ENCODE results near the gene FAM78A.
"Not testable (repeated sequence)": the region's sequence is repeated elsewhere in the genome, so short reads cannot be mapped to it uniquely, and the experiment has no call there.

Gene FAM78A

DNA sequence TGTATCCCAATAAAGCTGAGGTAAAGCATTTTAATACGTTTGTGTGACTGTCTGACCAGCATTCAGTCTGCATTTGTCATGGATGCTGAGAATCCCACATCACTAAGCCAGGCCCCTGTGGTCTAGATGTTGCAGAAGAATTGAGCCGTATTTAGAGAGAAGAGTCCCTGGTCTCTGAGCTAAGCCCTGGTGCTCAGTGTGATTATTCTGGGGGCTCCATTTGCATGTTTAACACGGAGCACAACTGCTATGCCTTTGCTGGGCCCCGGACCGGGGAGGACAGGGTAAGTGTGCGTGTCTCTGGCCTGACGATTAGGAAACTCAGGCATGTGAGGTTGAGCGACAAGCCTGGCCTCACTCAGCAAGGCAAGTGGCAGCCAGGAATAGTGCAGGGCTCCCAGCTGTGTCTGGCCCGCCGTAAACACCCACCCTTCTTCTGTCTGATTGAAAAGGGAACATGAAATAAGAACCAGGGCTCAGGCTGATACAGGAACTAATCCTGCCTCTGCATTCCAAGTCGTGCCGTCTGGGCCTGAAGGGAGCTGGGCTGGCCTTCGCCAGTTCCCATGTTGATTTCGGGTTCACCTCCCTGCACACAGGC, 22.3 kb downstream of the FAM78A start:
- TF ChIP-seq, protein P1, sequence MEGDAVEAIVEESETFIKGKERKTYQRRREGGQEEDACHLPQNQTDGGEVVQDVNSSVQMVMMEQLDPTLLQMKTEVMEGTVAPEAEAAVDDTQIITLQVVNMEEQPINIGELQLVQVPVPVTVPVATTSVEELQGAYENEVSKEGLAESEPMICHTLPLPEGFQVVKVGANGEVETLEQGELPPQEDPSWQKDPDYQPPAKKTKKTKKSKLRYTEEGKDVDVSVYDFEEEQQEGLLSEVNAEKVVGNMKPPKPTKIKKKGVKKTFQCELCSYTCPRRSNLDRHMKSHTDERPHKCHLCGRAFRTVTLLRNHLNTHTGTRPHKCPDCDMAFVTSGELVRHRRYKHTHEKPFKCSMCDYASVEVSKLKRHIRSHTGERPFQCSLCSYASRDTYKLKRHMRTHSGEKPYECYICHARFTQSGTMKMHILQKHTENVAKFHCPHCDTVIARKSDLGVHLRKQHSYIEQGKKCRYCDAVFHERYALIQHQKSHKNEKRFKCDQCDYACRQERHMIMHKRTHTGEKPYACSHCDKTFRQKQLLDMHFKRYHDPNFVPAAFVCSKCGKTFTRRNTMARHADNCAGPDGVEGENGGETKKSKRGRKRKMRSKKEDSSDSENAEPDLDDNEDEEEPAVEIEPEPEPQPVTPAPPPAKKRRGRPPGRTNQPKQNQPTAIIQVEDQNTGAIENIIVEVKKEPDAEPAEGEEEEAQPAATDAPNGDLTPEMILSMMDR (IDR thresholded peaks at IDR 0.05; ENCODE audit: low read depth, low read length) = no peak
- DNase-seq (ENCODE audit: extremely low read depth, low read depth) = no peak

DNA sequence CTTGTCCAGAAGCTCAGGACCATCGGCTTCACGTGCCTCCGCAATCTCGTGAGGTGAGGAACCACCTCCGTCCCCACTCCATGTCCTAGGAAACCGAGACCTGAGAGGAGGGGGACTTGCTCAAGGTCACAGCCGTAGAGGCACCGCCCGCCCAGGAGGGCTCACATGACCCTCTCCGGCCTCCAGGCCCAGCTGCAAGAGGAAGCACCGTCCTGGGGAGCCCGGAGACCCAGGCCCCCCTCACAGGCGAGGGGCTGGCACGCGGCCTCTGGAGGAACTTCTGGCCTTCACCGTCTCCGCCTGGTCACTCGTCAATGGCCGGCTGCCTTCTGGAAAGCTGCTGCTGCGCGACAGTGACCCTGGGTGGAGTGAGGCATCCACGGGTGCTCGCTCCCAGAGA, 24.2 kb downstream of the FAM78A start:
- no peak for DNase-seq (ENCODE audit: extremely low read depth, low read depth)
- TF ChIP-seq, protein P1 (IDR thresholded peaks at IDR 0.05; ENCODE audit: low read depth, low read length) = no peak

DNA sequence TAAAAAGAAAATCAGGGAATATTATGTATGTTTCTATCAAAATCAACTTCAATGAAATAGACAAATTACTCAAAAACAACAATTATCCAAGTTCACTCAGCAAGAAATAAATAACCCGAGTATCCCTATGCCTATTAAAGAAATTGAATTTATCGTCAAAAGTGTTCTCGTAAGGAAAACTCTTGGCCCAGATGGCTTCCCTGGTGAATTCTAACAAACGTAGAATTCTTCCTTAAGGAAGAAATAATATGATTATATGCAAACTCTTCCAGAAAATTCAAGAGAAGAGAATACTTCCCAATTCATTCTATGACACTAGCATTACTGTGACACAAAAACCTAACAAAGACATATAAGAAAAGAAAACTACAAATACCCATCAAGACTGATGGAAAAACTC, 29.7 kb downstream of the FAM78A start:
- DNase-seq (ENCODE audit: extremely low read depth, low read depth) = no peak
- TF ChIP-seq, protein P1 (IDR thresholded peaks at IDR 0.05; ENCODE audit: low read depth, low read length) = no peak

DNA sequence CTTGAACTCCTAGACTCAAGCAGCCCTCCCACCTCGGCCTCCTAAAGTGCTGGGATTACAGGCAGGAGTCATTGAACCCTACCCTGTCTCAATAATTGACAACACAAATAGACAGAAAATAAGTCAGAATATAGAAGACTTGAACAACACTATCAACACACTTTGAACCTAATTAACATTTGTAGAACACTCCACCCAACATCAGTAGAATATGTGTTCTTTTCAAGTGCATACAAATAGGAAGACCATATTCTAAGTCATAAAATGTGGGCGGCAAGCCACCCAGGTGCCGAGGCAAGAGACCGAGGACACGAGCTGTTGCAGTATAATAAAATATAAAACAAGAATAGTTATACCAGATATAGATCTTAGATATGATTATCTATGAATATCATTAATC, 32.0 kb downstream of the FAM78A start:
- DNase-seq (ENCODE audit: extremely low read depth, low read depth) = not testable (repeated sequence)

DNA sequence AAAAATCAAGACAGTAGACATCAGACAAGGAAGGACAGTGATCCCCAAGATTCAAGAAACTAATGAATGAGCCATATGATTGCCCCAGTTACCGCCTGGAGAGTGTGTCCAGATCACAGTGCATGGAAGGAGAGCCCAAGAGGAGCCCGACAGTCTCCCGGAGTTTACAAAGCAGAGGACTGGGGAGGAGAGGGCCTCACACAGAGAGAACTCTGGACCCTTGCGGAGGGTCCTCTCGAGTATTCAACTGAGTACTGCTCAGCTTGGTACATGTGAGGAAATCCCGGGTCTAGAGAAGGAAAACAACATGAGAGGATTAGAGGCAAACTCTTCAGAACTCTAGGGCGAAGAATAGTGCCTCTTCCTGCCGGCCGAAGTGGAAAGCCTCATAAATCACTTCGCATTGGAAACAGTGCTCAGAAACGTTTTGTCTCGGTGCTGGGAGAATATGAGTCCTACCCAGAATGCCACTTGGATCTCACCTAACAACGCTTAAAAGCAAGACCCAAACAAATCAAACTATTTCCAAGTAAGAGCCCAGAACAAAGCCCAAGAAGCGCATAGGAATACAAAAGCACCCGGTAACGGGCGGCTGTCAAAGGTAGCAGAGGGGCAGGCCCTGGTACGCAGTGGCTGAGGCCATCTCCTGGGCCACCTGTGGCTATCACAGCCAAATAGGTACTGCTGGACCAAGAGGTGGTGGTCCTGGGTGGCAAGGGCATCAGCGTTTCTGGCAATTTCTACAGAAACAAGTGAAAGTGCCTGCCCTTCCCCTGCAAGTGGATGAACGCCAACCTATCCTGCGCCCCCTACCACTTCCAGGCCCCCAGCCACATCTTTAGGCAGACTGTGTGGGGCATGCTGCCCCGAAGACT, 36.0 kb downstream of the FAM78A start:
- TF ChIP-seq, protein P1 (IDR thresholded peaks at IDR 0.05; ENCODE audit: low read depth, low read length) = no peak

DNA sequence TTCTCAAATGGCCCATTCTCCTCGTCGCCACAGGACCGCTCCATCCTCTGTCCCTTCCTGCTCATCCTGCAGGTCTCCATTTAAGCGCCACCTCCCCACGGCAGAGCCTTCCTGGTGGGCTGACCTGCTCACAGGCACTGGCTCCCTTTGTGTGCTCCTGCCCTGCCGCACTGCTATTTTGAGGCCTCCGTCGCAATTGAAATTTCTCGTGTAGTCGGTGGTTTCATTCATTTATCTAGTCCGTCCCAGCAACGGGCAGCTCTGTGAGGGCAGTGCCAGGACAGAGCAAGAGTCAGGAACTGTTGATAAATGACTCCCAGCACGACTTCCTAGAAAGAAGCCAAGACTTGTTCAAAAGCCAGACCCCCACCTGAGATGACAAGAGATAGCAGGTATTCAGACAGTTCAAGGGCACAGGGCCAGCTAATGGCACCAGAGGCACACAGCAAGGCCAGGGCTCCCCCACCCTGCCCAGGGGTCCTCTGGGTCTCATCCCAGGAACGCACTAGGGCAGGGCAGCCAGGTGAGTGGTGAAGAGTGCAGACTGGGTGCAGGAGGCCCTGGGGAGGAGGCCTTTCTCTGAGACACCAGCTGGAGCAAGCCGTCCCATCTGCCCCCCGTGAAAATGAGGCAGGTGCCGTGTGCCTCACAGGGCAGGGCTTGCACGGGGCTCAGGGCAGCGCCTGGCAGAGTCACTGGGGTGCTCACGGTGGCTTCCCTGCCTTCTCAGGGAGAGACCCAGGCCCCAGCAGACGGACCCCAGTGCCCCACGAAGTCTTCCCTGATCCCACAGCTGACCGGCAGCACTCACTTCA, 36.9 kb downstream of the FAM78A start:
- no peak for DNase-seq (ENCODE audit: extremely low read depth, low read depth)

More for the DNA sequence above, 36.0 kb downstream of the FAM78A start:
- DNase-seq (ENCODE audit: extremely low read depth, low read depth) = no peak

DNA sequence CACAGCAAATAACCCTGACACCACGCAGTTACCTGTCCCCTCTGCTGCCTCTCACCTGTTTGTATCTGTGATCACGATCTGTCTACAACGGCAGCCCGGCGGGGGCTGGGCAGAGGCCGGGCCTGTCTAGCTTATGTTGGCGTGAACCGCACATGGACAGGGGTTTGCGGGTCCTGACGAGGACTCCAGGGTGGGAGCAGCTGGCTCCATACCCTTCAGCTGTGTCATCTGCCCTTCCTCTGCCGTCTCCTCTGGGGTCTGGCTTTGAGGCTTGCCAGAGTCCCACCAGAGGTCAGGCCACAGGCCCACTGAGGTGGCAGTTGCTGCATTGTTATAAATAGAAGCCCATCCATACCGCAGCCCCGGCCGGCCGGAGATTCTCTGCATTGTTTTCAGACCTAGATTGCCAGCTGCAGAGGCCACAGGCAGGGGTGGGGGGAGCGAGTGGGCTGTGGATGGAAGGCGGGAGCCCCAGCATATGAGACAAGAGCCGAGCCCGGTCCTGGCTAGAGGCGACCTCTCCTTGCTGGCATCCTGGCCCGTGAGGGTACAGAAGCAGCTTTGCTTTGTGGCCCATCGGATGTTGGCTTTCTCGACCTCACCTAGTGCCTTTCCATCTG, 37.8 kb downstream of the FAM78A start:
- TF ChIP-seq, protein P1 (IDR thresholded peaks at IDR 0.05; ENCODE audit: low read depth, low read length) = no peak

More for the DNA sequence above, 36.9 kb downstream of the FAM78A start:
- TF ChIP-seq, protein P1 (IDR thresholded peaks at IDR 0.05; ENCODE audit: low read depth, low read length) = no peak

More for the DNA sequence above, 37.8 kb downstream of the FAM78A start:
- no peak for DNase-seq (ENCODE audit: extremely low read depth, low read depth)

Measured in AG09319 (cell line).